HG03575 (cell line): Measurements from ENCODE around the gene HSFX1.
A peak's percentile ranks its signal among the peaks of the same experiment; 100 is the strongest.
"Not testable (repeated sequence)": the region's sequence is repeated elsewhere in the genome, so short reads cannot be mapped to it uniquely, and the experiment has no call there.

ENCODE experiments used
- ATAC-seq: cut with Tn5 transposase; IDR thresholded peaks from one replicate; pipeline ENCODE4 v1.9.1; 2021; ENCODE audit not compliant: unreplicated experiment, insufficient number of reproducible peaks, low FRiP score; ENCODE audit errors: extremely low read depth

The HSFX1 gene

GRCh38 chrX:149773768-149774167, at the start of gene HSFX1:
HSFX1 (plus strand) TSS chrX:149774068; CDS start chrX:149774682, 614 bp downstream.
- ATAC-seq: not testable (repeated sequence)

GRCh38 chrX:149727308-149727707, 46.6 kb upstream of the HSFX1 start:
- not testable (repeated sequence) for ATAC-seq

- not testable (repeated sequence) for ATAC-seq
Observed at GRCh38 chrX:149742269-149742668, 31.6 kb upstream of the HSFX1 start.

- ATAC-seq: not testable (repeated sequence)
Observed at GRCh38 chrX:149746390-149747007, 27.4 kb upstream of the HSFX1 start.

GRCh38 chrX:149757206-149758067, 16.4 kb upstream of the HSFX1 start:
- no peak for ATAC-seq

- no peak for ATAC-seq
Observed at GRCh38 chrX:149758068-149758714, 15.7 kb upstream of the HSFX1 start.

GRCh38 chrX:149758715-149759078, 15.2 kb upstream of the HSFX1 start:
- ATAC-seq: not testable (repeated sequence)

- ATAC-seq: no peak
Observed at GRCh38 chrX:149759824-149760223, 14.0 kb upstream of the HSFX1 start.

GRCh38 chrX:149760965-149761364, 12.9 kb upstream of the HSFX1 start:
- ATAC-seq: no peak

GRCh38 chrX:149761858-149762674, 11.8 kb upstream of the HSFX1 start:
- ATAC-seq: not testable (repeated sequence)

GRCh38 chrX:149762696-149763614, 10.9 kb upstream of the HSFX1 start:
- ATAC-seq: no peak

- ATAC-seq: not testable (repeated sequence)
Observed at GRCh38 chrX:149770344-149770743, 3.5 kb upstream of the HSFX1 start.

- ATAC-seq: not testable (repeated sequence)
Observed at GRCh38 chrX:149773026-149773425, 842 bp upstream of the HSFX1 start.

GRCh38 chrX:149777999-149778398, 4.1 kb downstream of the HSFX1 start:
- not testable (repeated sequence) for ATAC-seq

GRCh38 chrX:149781727-149782126, 7.9 kb downstream of the HSFX1 start, which contains the start of gene MAGEA9:
MAGEA9 (plus strand) TSS chrX:149781930; CDS start chrX:149786211, 4,281 bp downstream.
- ATAC-seq: not testable (repeated sequence)

- ATAC-seq: peak; percentile 97
Observed at GRCh38 chrX:149795531-149795930, 21.7 kb downstream of the HSFX1 start.

- ATAC-seq: no peak
Observed at GRCh38 chrX:149799095-149799714, 25.3 kb downstream of the HSFX1 start.
